Upper lobe of left lung (tissue), 6 donors: ENCODE data around the gene NR4A2. TPM values are rescaled to one million over a fixed set of nuclear protein-coding genes. Genes with fewer than 3 reads are reported as not detected.

Experiments
- ATAC-seq, 2 donors: fragments of 200-7000 bp; cut with Tn5 transposase; one replicate each; pipeline ENCODE4 v1.9.1; 2022; ENCODE audit warnings: mild to moderate bottlenecking in 2 of 2, moderate library complexity in 2 of 2; ENCODE audit not compliant: low FRiP score in 2 of 2
- DNase-seq, 2 donors: peaks; one replicate each; pipeline ENCODE4 v3.0.0-alpha.2; 2019 to 2020
- H3K27ac ChIP-seq, 4 donors: fragments of 200-600 bp; sonication (generic); one replicate each; pipeline ENCODE4 v1.5.1; 2016 to 2019
- H3K27me3 ChIP-seq, 4 donors: fragments of 200-600 bp; sonication (generic); one replicate each; pipeline ENCODE4 v1.5.1; 2017 to 2019
- H3K36me3 ChIP-seq, 4 donors: fragments of 200-600 bp; sonication (generic); one replicate each; pipeline ENCODE4 v1.5.1; 2016 to 2019
- H3K4me1 ChIP-seq, 4 donors: fragments of 200-600 bp; sonication (generic); one replicate each; pipeline ENCODE4 v1.5.1; 2018 to 2019
- H3K4me3 ChIP-seq, 4 donors: fragments of 200-600 bp; sonication (generic); one replicate each; pipeline ENCODE4 v1.5.1; 2017 to 2019; ENCODE audit warnings: mild to moderate bottlenecking in 2 of 4, moderate library complexity in 1 of 4
- H3K9me3 ChIP-seq, 4 donors: fragments of 200-600 bp; sonication (generic); one replicate each; pipeline ENCODE4 v1.5.1; 2018 to 2019
- CTCF ChIP-seq, 6 experiments: fragments of 450-650 bp in 4 of 6; fragments of 200-600 bp in 2 of 6; sonication (generic) in 2 of 6; IDR thresholded peaks; one replicate each; pipeline ENCODE4 v1.5.1; 2016 to 2019; ENCODE audit warnings: antibody characterized with exemption in 6 of 6
- EP300 ChIP-seq, 4 donors: sonication (generic); formaldehyde crosslinking; IDR thresholded peaks; one replicate each; pipeline ENCODE4 v1.5.1; 2017; ENCODE audit warnings: antibody characterized with exemption in 4 of 4, control low read depth in 2 of 4
- POLR2A ChIP-seq, 4 donors: fragments of 450-650 bp; IDR thresholded peaks; one replicate each; pipeline ENCODE4 v1.5.1; 2016 to 2017; ENCODE audit warnings: antibody characterized with exemption in 4 of 4, mild to moderate bottlenecking in 2 of 4
- POLR2AphosphoS5 ChIP-seq, 2 donors: sonication (generic); formaldehyde crosslinking; IDR thresholded peaks; one replicate each; pipeline ENCODE4 v1.5.1; 2017; ENCODE audit warnings: antibody characterized with exemption in 2 of 2
- WGBS, 2 donors: methylation state at CpG; one replicate each; pipeline ENCODE4 v1.1.5; 2017 to 2018; 5-methylcytosine and 5-hydroxymethylcytosine counted together
- total RNA-seq, 6 donors: library from RNA; depleted of rRNA in 4 of 6; stranded (reverse); fragments of >200 nt in 4 of 6; gene quantifications; one replicate each; pipeline versions ENCODE4 v1.1.0 to v1.2.1, GENCODE V29; 2016 to 2021
- donor health status: DM: no; HTN: no; CAD: no; lungs with moderate emphysema.
- donor health status: DM: no; HTN: yes; CAD: no; lungs with severe emphysema.

Gene NR4A2
- total RNA-seq, 6 donors from 2014 or later, result 3.0 to 12.6 (median 8.9) TPM

- Histone ChIP-seq H3K4me1 (peaks cover 32 to 39% (median 36%) of the 10 kb centered on the region in 4 donors), H3K27ac (peak overlapping the region in 2 of 4 donors; percentile 68 to 100), H3K36me3 (no peaks in the 10 kb centered on the region), H3K27me3 (no peaks in the 10 kb centered on the region), H3K9me3 (no peaks in the 10 kb centered on the region), H3K4me3 (no peak overlapping the region)
- WGBS, 2 donors, result 41 to 44% methylated on average over 2 of the region's 2 CpGs
- no peak for ATAC-seq
- DNase-seq, result no peak
- TF ChIP-seq EP300 (IDR thresholded peaks at IDR 0.05) (no peak), POLR2AphosphoS5 (IDR thresholded peaks at IDR 0.05) (no peak), CTCF (IDR thresholded peaks at IDR 0.05) (no peak), POLR2A (IDR thresholded peaks at IDR 0.05) (no peak)
These were observed 6.1 kb upstream of the NR4A2 start for GRCh38 chr2:156338578-156338977.

- peaks cover 26 to 32% (median 29%) of the 10 kb centered on the region in 4 donors for H3K4me1 ChIP-seq
- peak overlapping the region; percentile 96 to 100 (median 98) for H3K27ac ChIP-seq
- no peaks in the 10 kb centered on the region for H3K9me3 ChIP-seq
- 1% methylated on average over 29 to 40 of the region's 40 CpGs for WGBS, 2 donors
- H3K4me3 ChIP-seq, result peak overlapping the region; percentile 72 to 92 (median 76)
- peaks cover 0 to under 1% (median 0%) of the 10 kb centered on the region in 4 donors for H3K36me3 ChIP-seq
- TF ChIP-seq CTCF (IDR thresholded peaks at IDR 0.05) (no peak), POLR2A (IDR thresholded peaks at IDR 0.05) (peak in 3 of 4 donors; percentile 43 to 83 (median 81)), POLR2AphosphoS5 (IDR thresholded peaks at IDR 0.05) (peak; percentile 86), EP300 (IDR thresholded peaks at IDR 0.05) (peak in 3 of 4 donors; percentile 3 to 95 (median 66))
- DNase-seq (peak; percentile 94 to 95), ATAC-seq (peak; percentile 91 to 94)
- H3K27me3 ChIP-seq, result no peaks in the 10 kb centered on the region
These were observed 2.3 kb upstream of the NR4A2 start for GRCh38 chr2:156334496-156335478.

GRCh38 chr2:156333951-156334495, 1.5 kb upstream of the NR4A2 start:
- ATAC-seq, result peak; percentile 21 to 57
- DNase-seq, result peak; percentile 78 to 92
- peaks cover 19 to 28% (median 24%) of the 10 kb centered on the region in 4 donors for H3K4me1 ChIP-seq
- TF ChIP-seq EP300 (IDR thresholded peaks at IDR 0.05) (no peak), POLR2A (IDR thresholded peaks at IDR 0.05) (peak in 2 of 4 donors; percentile 52 to 61), POLR2AphosphoS5 (IDR thresholded peaks at IDR 0.05) (peak in 1 of 2 donors; percentile 21), CTCF (IDR thresholded peaks at IDR 0.05) (peak in 3 of 6 experiments; percentile 12 to 18 (median 18))
- WGBS, 2 donors, result 0 to 4% methylated on average over 5 to 42 of the region's 48 CpGs
- H3K36me3 ChIP-seq, result peaks cover 0 to 8% (median 0%) of the 10 kb centered on the region in 4 donors
- H3K27me3 ChIP-seq, result peaks cover 0 to 2% (median 0%) of the 10 kb centered on the region in 4 donors
- peak overlapping the region; percentile 72 to 92 (median 76) for H3K4me3 ChIP-seq
- H3K27ac ChIP-seq, result peak overlapping the region; percentile 96 to 100 (median 98)
- H3K9me3 ChIP-seq, result no peaks in the 10 kb centered on the region

GRCh38 chr2:156333274-156333950, 891 bp upstream of the NR4A2 start:
- no peaks in the 10 kb centered on the region for H3K9me3 ChIP-seq
- peak overlapping the region; percentile 96 to 100 (median 98) for H3K27ac ChIP-seq
- peaks cover 0 to 9% (median 0%) of the 10 kb centered on the region in 4 donors for H3K36me3 ChIP-seq
- peak overlapping the region; percentile 72 to 92 (median 76) for H3K4me3 ChIP-seq
- no peak for DNase-seq
- H3K27me3 ChIP-seq, result peaks cover 0 to 2% (median 0%) of the 10 kb centered on the region in 4 donors
- WGBS, 2 donors, result 0 to 1% methylated on average over 14 to 28 of the region's 28 CpGs
- ATAC-seq, result peak; percentile 10 to 51
- H3K4me1 ChIP-seq, result peaks cover 13 to 24% (median 18%) of the 10 kb centered on the region in 4 donors
- no peak for TF ChIP-seq POLR2A (IDR thresholded peaks at IDR 0.05)
- TF ChIP-seq POLR2AphosphoS5 (IDR thresholded peaks at IDR 0.05), result no peak
- TF ChIP-seq EP300 (IDR thresholded peaks at IDR 0.05), result no peak
- TF ChIP-seq CTCF (IDR thresholded peaks at IDR 0.05), result no peak
